Measurements from ENCODE around the gene TKTL1.
"Not testable (repeated sequence)": the region's sequence is repeated elsewhere in the genome, so short reads cannot be mapped to it uniquely, and the experiment has no call there.

Gene TKTL1, protein sequence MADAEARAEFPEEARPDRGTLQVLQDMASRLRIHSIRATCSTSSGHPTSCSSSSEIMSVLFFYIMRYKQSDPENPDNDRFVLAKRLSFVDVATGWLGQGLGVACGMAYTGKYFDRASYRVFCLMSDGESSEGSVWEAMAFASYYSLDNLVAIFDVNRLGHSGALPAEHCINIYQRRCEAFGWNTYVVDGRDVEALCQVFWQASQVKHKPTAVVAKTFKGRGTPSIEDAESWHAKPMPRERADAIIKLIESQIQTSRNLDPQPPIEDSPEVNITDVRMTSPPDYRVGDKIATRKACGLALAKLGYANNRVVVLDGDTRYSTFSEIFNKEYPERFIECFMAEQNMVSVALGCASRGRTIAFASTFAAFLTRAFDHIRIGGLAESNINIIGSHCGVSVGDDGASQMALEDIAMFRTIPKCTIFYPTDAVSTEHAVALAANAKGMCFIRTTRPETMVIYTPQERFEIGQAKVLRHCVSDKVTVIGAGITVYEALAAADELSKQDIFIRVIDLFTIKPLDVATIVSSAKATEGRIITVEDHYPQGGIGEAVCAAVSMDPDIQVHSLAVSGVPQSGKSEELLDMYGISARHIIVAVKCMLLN

DNA sequence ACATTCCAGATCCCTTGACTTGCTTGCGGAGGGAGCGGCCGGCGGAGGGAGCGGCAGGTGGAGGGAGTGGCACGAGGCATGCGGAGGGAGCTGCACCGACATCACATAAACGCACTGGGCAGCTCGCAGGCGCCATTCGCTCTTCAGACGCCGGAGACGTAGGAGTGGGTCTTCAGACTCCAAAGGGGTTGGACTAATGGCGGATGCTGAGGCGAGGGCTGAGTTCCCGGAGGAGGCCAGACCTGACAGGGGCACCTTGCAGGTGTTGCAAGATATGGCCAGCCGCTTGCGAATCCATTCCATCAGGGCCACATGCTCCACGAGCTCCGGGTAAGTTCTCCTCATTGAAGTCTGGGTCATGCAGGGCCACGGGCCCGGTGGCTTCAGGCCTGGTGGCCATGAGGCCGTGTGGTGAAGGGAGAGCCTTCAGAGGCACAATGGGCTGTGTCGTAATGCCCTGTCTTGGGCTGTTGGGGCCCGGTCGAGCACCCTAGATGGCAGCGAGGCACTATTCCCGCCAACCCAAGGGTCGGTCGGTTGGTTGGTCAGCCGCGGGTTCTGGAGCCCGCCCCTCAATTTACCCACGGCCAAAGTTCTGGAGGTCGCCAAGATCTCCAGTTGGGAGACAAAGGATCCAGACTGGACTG lies at the start of gene TKTL1:
Gene TKTL1 (plus strand): TSS at position 132 of the 647 bp plus-strand sequence. CDS start 65 bp downstream, at position 197.
- DNase-seq = no peak

DNA sequence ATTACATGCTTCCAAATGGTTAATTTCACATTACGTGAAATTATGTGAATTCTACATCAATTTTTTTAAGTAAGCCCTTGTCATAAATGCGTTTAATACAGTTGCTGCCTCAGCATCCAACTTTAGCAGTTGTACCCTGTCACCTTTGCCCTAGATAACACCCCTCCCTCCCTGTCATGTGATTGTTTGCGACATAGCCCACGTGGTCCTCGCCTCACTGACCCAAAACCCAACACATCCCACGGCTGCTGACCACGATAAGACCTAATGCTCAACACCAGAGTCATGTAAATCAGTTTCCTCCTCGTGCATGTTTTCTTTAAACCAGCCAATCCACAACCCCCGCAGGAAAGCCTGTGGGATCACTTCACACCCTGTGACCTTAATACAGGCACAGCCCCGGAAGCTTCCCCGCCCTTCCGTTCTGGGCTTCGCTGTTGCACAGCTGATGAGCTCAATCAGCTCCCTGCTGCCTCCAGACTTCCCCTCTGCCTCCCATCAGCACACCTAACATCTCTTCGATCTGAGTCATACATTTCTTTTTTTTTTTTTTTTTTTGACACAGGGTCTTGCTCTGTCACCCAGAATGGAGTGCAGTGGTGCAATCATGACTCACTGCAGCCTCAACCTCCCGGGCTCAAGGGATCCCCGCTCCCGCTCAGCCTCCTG lies 48.1 kb upstream of the TKTL1 start:
- DNase-seq = not testable (repeated sequence)

DNA sequence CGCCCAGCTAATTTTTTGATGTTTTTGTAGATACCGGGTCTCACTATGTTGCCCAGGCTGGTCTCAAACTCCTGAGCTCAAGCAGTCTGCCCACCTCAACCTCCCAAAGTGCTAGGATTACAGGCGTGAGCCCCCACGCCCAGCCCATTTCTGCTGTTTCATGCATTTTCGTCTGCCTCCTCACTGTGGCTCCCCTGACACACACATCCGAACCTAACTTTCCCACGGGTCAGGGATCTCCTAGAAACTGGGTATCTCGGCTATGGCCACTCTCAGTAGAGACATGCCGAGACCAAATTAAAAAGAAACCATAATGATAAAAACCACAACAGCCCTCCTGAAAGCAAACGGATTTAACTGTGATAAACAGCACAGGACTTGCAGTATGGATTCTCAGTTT lies 47.5 kb upstream of the TKTL1 start:
- DNase-seq = not testable (repeated sequence)

DNA sequence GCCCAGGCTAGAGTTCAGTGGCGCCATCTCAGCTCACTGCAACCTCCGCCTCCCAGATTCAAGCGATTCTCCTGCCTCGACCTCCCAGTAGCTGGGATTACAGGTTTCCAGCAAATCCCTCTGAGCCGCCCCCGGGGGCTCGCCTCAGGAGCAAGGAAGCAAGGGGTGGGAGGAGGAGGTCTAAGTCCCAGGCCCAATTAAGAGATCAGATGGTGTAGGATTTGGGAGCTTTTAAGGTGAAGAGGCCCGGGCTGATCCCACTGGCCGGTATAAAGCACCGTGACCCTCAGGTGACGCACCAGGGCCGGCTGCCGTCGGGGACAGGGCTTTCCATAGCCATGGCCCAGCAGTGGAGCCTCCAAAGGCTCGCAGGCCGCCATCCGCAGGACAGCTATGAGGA lies 38.3 kb upstream of the TKTL1 start, which contains the start of gene OPN1MW3:
Gene OPN1MW3 (plus strand): TSS at position 301 of the 400 bp plus-strand sequence. CDS start 38 bp downstream, at position 339.
- DNase-seq = not testable (repeated sequence)

DNA sequence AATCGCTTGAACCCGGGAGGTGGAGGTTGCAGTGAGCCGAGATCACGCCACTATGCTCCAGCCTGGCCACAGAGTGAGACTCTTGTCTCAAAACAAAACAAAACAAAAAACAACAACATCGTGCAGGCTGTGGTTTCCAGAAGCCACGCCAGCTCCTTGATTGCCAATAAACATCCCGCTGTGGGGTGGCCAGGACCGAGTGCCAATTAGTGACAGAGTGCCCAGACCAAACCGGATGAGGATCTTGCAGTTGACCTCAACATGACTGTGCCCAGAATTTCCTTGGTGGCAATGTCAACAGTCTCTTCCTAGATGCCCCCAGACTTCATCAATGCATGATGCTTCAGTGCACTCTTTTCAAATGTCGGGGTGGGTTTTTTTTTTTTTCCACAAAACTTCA lies 36.9 kb upstream of the TKTL1 start:
- DNase-seq = not testable (repeated sequence)

DNA sequence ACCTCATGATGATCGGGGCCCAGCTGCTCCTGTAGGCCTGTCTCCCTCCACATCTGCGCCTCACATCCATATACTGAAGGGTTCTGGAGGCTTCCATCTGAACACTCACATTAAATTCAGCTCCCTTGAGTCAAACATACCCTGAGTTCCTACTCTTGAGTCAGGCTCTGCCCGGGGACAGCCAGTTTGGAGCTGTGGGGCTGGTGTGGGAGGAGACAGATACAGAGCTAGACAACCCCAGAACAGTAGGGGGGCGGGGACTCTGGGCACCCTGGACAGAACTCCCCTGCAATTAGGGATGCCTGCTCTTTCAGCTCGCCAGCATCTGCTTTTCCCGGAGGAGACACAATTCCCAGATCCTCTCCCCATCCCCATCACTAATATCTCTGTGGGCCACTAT lies 32.5 kb upstream of the TKTL1 start:
- DNase-seq = not testable (repeated sequence)

DNA sequence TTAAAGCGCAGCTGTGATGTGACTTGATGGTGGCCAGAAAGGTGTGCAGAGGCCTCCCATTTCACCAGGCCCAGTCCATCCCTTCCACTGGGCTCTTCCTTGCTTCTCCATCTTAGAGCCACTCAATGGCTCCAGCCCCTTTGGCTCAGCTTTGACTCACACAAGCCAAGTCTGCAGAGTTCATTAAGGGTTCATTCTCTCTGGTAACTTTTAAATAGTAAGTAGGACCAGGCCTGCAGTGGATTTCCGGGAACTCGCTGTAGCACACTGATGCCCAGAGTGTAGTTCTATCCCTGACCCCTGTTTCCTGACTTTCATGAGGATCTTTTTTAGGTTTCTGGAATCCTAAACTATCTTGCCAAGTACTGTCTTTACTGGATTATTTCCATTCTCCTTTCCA lies 26.4 kb upstream of the TKTL1 start:
- DNase-seq = not testable (repeated sequence)

DNA sequence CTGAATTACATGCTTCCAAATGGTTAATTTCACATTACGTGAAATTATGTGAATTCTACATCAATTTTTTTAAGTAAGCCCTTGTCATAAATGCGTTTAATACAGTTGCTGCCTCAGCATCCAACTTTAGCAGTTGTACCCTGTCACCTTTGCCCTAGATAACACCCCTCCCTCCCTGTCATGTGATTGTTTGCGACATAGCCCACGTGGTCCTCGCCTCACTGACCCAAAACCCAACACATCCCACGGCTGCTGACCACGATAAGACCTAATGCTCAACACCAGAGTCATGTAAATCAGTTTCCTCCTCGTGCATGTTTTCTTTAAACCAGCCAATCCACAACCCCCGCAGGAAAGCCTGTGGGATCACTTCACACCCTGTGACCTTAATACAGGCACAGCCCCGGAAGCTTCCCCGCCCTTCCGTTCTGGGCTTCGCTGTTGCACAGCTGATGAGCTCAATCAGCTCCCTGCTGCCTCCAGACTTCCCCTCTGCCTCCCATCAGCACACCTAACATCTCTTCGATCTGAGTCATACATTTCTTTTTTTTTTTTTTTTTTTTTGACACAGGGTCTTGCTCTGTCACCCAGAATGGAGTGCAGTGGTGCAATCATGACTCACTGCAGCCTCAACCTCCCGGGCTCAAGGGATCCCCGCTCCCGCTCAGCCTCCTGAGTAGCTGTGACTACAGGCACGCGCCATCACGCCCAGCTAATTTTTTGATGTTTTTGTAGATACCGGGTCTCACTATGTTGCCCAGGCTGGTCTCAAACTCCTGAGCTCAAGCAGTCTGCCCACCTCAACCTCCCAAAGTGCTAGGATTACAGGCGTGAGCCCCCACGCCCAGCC lies 10.9 kb upstream of the TKTL1 start:
- DNase-seq = not testable (repeated sequence)

DNA sequence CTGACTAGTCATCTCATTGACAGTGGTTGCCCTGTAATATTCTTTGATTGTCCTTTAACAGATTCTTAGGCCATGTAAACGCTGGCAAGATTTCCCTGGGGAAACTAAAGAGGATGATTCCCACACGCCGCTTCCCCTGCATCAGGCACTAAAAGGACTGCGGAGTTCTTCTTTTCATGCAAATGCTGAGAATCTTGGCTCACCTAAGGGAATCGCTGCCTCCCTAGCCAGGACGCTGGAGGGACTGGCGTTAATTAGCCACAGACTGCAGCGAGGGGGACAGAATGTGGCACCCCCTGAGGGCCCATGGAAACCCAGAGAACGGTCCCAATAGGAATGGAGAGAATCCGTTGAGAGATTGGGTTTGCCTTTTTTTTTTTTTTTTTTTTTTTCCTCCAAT lies 9.2 kb upstream of the TKTL1 start:
- not testable (repeated sequence) for DNase-seq

DNA sequence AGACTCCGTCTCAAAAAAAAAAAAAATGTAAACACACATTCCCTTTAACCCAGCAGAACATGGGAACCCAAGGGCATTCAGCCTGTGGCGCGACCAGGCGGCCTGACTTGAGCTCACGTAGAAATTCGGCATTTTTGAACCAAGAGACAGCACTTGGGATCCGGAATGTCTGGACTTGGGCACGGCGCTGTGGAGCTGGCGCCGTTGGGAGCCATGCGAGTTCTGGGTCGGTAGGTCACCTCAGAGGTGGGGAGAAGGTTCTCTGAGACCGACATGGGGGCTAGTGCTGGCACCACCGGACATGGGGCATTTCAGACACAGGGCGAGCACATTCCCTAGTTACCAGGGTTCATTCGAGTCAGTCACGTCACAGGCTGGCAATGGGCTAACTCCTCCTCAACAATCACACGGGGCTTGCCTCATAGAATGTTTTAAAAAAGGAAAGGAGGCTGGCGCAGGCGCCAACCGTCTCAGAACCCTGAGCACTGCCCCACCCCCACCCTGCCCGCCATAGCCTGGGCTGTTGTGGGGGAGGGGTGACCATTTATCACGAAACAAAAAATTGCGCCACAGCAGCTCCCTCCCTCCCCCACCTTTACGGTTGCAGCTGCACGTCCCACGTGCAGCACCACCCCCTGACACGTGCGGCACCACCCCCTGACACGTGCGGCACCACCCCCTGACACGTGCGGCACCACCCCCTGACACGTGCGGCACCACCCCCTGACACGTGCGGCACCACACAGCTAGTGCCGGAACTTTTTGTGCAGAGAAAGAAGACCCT lies 612 bp upstream of the TKTL1 start, which contains the start of gene TEX28:
Gene TEX28 (minus strand): TSS at position 334 of the 784 bp plus-strand sequence. CDS start 3,007 bp downstream, outside the sequence.
- DNase-seq = no peak

DNA sequence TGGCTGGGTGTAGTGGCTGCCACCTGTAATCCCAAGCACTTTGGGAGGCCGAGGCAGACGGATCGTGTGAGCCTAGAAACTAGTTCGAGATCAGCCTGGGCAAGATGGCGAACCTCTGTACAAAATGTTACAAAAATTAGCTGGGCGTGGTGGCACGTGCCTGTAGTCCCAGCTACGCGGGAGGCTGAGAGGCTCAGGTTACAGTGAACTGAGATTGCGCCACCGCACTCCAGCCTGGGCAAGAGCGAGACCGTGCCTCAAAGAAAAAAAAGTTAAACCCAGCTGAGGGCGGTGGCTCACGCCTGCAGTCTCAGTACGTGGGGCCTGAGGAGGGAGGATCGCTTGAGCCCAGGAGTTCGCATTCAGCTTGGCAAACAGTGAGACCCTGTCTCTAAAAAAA lies 1.1 kb downstream of the TKTL1 start:
- no peak for DNase-seq

DNA sequence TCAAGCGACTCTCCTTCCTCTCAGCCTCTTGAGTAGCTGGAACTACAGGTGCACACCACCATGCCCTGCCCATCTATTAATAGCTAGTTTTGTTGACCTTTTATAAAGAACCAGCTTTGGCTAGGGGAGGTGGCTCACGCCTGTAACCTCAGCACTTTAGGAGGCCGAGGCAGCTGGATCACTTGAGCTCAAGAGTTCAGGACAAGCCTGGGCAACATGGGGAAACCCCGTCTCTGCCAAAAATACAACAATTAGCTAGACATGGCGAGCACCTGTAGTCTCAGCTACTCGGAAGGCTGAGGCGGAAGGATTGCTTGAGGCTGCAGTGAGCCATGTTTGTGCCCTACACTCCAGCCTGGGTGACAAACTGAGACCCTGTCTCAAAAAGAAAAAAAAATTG lies 2.7 kb downstream of the TKTL1 start:
- no peak for DNase-seq

DNA sequence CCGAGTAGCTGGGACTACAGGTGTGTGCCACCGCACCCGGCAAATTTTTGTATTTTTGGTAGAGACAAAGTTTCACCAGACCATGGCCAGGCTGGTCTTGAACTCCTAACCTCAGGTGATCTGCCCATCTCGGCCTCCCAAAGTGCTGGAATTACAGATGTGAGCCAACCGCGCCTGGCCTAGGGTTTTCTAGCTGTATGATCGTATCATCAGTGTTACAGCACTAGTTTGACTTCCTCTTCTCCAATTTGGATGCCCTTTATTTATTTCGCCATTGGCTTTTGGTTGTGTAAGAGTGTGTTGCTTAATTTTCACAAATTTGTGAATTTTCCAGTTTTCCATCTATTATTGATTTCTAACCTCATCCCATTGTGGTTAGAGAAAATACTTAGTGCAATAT lies 5.2 kb downstream of the TKTL1 start:
- DNase-seq = no peak

DNA sequence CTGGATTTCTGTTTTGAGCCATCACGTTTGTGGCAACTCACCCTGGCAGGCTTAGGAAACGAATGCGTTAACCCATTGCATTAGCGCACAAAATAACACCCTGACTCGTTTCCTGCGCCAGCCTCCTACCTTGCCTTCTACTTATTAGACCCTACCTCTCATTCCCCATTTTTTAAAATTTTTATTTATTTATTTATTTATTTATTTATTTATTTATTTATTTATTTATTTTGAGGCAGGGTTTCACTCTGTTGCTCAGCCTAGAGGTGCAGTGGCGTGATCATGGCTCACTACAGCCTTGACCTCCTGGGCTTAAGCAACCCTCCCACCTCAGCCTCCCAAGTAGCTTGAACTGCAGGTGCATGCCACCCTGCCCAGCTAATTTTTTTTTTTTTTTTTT lies 7.4 kb downstream of the TKTL1 start:
- DNase-seq = not testable (repeated sequence)

DNA sequence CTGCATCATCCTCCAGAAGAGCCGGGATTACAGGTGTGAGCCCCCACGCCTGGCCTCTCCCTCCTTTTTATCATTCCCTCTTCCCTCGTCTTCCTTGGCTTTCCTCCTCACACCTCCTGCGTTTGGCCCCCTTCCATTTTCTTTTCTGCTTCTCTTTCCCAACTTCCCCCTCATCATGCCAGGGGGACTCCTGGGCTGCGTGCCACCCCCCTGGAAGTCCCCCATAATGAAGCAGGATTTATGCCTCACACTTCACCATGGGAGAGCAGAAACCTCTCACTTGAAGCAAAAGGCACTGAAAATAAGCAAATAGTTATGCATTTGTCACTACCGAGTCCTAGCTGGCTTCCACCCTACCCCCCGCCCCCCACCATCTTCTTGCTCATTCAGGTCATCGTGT lies 7.9 kb downstream of the TKTL1 start:
- no peak for DNase-seq

DNA sequence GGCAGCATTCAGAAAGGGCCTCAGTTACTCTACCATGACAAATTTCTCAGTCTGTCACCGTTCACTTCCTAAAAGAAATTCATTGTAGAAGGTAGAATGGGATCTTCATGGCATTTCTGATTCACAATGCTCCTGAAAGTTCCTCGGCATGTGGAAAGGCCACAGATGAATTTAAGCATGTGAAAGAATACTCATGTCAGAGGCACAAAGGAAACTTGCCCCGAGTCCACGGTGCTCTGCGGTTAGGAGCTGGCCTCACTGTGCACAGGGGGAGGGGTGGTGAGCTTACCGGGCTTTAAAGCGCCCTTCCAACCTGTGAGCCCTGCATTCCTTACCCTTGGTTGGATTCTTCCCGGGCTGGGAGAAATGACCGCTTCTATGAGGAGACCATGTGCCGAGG lies 9.3 kb downstream of the TKTL1 start:
- no peak for DNase-seq

DNA sequence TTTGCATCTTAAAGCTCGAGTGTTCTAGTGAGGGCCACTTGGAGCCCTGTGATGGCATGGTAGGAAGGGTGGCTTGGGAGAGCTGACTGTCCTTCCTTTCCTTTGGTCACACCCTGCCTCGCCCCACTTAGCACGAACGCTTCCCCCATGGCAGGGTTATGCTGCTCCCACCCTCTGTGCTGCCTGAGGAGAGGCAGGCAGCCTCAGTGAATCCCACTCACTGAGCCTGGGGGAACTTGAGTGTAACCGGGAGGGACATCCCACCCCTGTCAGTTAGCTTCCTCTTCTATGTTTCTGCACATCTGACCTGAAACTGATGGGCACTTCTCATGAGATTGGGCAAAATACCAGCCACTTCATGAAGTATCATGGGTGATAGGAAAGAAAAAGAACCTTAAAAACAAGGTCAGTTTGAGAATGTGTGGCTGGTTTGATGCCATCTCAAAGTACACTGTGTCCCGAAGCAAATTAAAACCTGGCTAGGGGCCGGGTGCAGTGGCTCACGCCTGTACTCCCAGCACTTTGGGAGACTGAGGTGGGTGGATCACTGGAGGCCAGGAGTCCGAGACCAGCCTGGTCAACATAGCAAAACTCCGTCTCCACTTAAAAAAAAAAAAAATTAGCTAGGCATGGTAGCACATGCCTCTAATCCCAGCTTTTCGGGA lies 10.1 kb downstream of the TKTL1 start:
- no peak for DNase-seq

DNA sequence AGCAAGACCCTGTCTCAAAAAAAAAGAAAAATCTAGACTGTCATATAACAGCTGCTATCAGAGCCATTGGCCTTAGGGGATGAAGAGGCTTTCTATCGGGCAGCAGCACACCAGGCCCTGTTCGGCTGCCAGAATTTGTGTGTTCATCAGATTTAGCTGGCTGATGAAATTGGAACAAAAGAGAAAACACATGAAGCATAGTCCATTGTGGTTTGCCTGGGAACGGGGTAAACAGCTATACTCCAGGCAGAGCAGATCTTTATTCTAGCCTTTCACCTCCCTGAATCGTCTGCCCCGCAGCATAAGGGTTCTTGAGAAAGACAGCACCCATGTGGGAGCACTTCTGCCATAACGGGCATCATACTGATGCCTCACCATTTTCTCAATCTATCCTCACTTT lies 11.6 kb downstream of the TKTL1 start:
- no peak for DNase-seq

DNA sequence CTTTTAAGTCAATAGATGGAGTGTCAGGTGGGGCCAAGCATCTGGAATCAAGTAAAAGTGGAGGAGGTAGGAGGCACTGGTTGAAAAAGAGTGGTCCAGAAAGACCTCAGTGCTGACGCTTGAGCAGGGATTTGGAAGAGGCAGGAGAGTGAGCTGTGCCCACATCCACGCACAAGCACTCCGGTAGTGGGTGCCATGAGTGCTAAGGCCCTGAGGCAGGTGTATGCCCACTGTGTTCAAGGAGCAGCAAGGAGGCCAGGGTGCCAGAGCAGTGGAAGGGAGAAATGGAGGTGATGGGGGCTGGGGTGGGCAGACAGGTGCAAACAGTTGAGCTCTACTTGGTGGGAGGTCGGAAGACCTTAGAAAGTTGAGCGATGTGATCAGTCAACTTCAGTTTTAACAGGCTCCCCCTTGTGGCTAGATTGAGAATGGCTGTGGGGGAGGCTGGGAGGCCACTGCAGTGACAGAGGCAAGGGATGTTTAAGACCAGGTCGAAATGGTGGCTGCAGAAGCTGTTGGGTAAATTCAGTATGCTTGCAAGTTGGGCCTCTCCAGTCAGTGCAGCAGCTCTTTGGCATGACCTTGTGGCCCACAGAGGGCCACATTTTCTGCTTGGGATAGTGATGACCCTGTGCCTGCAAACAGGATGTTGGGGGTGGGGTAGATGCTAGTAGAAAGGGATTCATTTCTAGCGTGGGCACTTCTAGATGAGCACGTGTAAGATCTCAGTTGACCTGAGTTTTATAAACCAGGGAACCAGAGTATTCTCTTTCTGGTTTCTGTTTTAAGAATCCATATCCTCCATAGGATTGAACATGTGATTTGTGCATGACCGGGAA lies 12.7 kb downstream of the TKTL1 start:
- peak; percentile 22 for DNase-seq
